Panc1 (cell line): Measurements from ENCODE around the gene PAH. TPM values are rescaled to one million over a fixed set of nuclear protein-coding genes. Genes with fewer than 3 reads are reported as not detected.

Experiments
- ATAC-seq: fragments of 200-7000 bp; cut with Tn5 transposase; 2 replicates; pipeline ENCODE4 v1.9.1; 2020; ENCODE audit warnings: mild to moderate bottlenecking, moderate library complexity
- BruUV-seq: library from RNA; stranded (reverse); fragments of 400-500 nt; replicated peaks from 2 replicates; lab custom pipeline; 2021; lab: Mats Ljungman, UMichigan
- CTCF ChIA-PET: fragments of 300-600 bp; sonication (Branson Sonifier 250); formaldehyde crosslinking; loops from one replicate; lab custom pipeline; 2022; ENCODE audit warnings: antibody characterized with exemption; lab: Charles Lee
- POLR2A ChIA-PET: fragments of 300-600 bp; sonication (Branson Sonifier 250); formaldehyde crosslinking; loops from one replicate; lab custom pipeline; 2022; ENCODE audit warnings: antibody characterized with exemption; lab: Charles Lee
- DNase-seq: peaks from one replicate; pipeline ENCODE4 v3.0.0-alpha.2; 2010; ENCODE audit warnings: low read depth, low spot score
- H3K27ac ChIP-seq: 2 replicates; pipeline ENCODE4 v1.5.1; 2011; ENCODE audit warnings: mild to moderate bottlenecking, low read length, inconsistent platforms
- H3K27me3 ChIP-seq: fragments of 200-500 bp; sonication (Bioruptor generic); 2 replicates; pipeline ENCODE4 v1.6.0; 2014; ENCODE audit warnings: low read length, inconsistent platforms; ENCODE audit not compliant: control insufficient read depth, insufficient read depth
- H3K36me3 ChIP-seq: fragments of 200-500 bp; sonication (Bioruptor generic); 2 replicates; pipeline ENCODE4 v1.5.1; 2014; ENCODE audit warnings: inconsistent platforms, mild to moderate bottlenecking, low read length, moderate library complexity; ENCODE audit not compliant: control insufficient read depth, insufficient read depth
- H3K4me1 ChIP-seq: 2 replicates; pipeline ENCODE4 v1.5.1; 2011; ENCODE audit warnings: inconsistent platforms, mild to moderate bottlenecking, low read length, moderate library complexity; ENCODE audit not compliant: control insufficient read depth, insufficient read depth
- H3K4me3 ChIP-seq, 2 experiments: 2 replicates each; pipeline ENCODE4 v1.5.1; 2011 to 2012; ENCODE audit warnings: low read depth in 2 of 2, low read length in 2 of 2, mild to moderate bottlenecking in 2 of 2, inconsistent platforms in 1 of 2, moderate library complexity in 1 of 2
- H3K9me3 ChIP-seq: fragments of 200-500 bp; sonication (Bioruptor generic); 2 replicates; pipeline ENCODE4 v1.5.1; 2014; ENCODE audit warnings: low read depth, mild to moderate bottlenecking, inconsistent platforms, low read length, moderate library complexity; ENCODE audit not compliant: control insufficient read depth, insufficient read depth
- in situ Hi-C: cut with HindIII; loops from 2 replicates; pipeline ENCODE4 v1.10.0; 2016; ENCODE audit warnings: low sequenced_read_pairs, low pct_unique_long_range_greater_than_20kb
- intact Hi-C: fragments of 100-400 bp; cut with micrococcal nuclease; formaldehyde crosslinking; loops from one replicate; pipeline ENCODE4 v1.10.0; 2022; ENCODE audit not compliant: unreplicated experiment
- total RNA-seq: library from RNA; stranded (reverse); gene quantifications from one replicate; pipeline ENCODE4 v1.2.1, GENCODE V29; 2021; ENCODE audit not compliant: unreplicated experiment
- TF ChIP-seq, protein P1 (sequence below), 2 experiments: IDR thresholded peaks; 2 replicates each; pipeline ENCODE4 v1.6.1; 2011 to 2012; ENCODE audit warnings: low read depth in 2 of 2, control low read depth in 1 of 2, low read length in 1 of 2, mild to moderate bottlenecking in 1 of 2, moderate library complexity in 1 of 2; ENCODE audit not compliant: insufficient read depth in 1 of 2

Gene PAH
- total RNA-seq, 1 experiment from 2014 or later: 0.51 TPM

DNA sequence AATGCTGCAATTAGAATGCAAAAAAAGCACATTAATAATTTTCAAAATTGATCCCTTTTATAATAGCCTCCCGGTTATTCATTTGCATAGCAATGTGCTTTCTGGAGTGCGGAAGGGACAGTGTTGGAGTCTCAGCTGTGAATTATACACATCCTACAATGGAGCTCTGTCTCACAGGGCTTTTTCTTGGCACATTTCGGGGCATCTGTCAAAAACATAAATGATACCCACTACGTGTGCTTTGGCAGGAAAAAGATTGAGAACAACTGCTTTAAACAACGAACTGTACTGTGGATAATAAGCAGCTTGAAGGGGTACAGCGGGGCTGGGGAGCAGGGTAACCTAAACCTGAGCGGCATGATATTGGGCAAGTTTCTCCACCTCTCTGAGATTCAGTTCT is 123.1 kb downstream of the PAH start:
- Histone ChIP-seq H3K27me3 (no peaks in the 10 kb centered on the region), H3K4me3 (no peak overlapping the region), H3K4me1 (no peaks in the 10 kb centered on the region), H3K9me3 (no peaks in the 10 kb centered on the region), H3K27ac (no peak overlapping the region), H3K36me3 (no peaks in the 10 kb centered on the region)
- no peak for ATAC-seq
- POLR2A ChIA-PET: no interaction called here
- intact Hi-C loops: no loop called here
- in situ Hi-C loops: no loop called here
- TF ChIP-seq, protein P1, sequence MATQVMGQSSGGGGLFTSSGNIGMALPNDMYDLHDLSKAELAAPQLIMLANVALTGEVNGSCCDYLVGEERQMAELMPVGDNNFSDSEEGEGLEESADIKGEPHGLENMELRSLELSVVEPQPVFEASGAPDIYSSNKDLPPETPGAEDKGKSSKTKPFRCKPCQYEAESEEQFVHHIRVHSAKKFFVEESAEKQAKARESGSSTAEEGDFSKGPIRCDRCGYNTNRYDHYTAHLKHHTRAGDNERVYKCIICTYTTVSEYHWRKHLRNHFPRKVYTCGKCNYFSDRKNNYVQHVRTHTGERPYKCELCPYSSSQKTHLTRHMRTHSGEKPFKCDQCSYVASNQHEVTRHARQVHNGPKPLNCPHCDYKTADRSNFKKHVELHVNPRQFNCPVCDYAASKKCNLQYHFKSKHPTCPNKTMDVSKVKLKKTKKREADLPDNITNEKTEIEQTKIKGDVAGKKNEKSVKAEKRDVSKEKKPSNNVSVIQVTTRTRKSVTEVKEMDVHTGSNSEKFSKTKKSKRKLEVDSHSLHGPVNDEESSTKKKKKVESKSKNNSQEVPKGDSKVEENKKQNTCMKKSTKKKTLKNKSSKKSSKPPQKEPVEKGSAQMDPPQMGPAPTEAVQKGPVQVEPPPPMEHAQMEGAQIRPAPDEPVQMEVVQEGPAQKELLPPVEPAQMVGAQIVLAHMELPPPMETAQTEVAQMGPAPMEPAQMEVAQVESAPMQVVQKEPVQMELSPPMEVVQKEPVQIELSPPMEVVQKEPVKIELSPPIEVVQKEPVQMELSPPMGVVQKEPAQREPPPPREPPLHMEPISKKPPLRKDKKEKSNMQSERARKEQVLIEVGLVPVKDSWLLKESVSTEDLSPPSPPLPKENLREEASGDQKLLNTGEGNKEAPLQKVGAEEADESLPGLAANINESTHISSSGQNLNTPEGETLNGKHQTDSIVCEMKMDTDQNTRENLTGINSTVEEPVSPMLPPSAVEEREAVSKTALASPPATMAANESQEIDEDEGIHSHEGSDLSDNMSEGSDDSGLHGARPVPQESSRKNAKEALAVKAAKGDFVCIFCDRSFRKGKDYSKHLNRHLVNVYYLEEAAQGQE (IDR thresholded peaks at IDR 0.05; ENCODE audit: insufficient read depth in 1 of 2, low read depth in 2 of 2, low read length in 1 of 2): no peak
- CTCF ChIA-PET: no interaction called here
- BruUV-seq: no TSS peak
- DNase-seq: no peak

Other genes starting within 250 kb of the PAH start
- not detected for gene ASCL1, start 40.4 kb upstream of the PAH start, total RNA-seq